ENCODE data around the gene RAPGEF4.

Gene RAPGEF4

GRCh38 chr2:172976116-172976515 is 240.5 kb downstream of the RAPGEF4 start:
- FAIRE-seq, result no peak

GRCh38 chr2:172976816-172977215 is 241.2 kb downstream of the RAPGEF4 start:
- FAIRE-seq, result no peak

GRCh38 chr2:172977270-172978062 is 241.8 kb downstream of the RAPGEF4 start:
- FAIRE-seq, result no peak

GRCh38 chr2:172978063-172978383 is 242.4 kb downstream of the RAPGEF4 start:
- FAIRE-seq, result no peak

GRCh38 chr2:172985139-172985892 is 249.7 kb downstream of the RAPGEF4 start:
- no peak for FAIRE-seq

GRCh38 chr2:172986040-172986439 is 250.4 kb downstream of the RAPGEF4 start:
- no peak for FAIRE-seq

- FAIRE-seq, result no peak
Observed at GRCh38 chr2:172988728-172989127, 253.1 kb downstream of the RAPGEF4 start.

GRCh38 chr2:172991031-172991430 is 255.4 kb downstream of the RAPGEF4 start:
- no peak for FAIRE-seq

GRCh38 chr2:172993139-172993538 is 257.5 kb downstream of the RAPGEF4 start:
- no peak for FAIRE-seq

GRCh38 chr2:172993931-172994717 is 258.5 kb downstream of the RAPGEF4 start:
- no peak for FAIRE-seq

GRCh38 chr2:172994864-172995263 is 259.2 kb downstream of the RAPGEF4 start:
- FAIRE-seq, result no peak

GRCh38 chr2:172995323-172996244 is 259.9 kb downstream of the RAPGEF4 start:
- no peak for FAIRE-seq

- no peak for FAIRE-seq
Observed at GRCh38 chr2:172996387-172996961, 260.8 kb downstream of the RAPGEF4 start.

- FAIRE-seq, result no peak
Observed at GRCh38 chr2:172997031-172997430, 261.4 kb downstream of the RAPGEF4 start.

- FAIRE-seq, result no peak
Observed at GRCh38 chr2:172998547-172999272, 263.1 kb downstream of the RAPGEF4 start.

GRCh38 chr2:172999641-173000386 is 264.2 kb downstream of the RAPGEF4 start:
- no peak for FAIRE-seq

GRCh38 chr2:173001664-173002604 is 266.3 kb downstream of the RAPGEF4 start:
- no peak for FAIRE-seq

GRCh38 chr2:173002751-173003541 is 267.3 kb downstream of the RAPGEF4 start:
- no peak for FAIRE-seq

- FAIRE-seq, result no peak
Observed at GRCh38 chr2:173008786-173009185, 273.1 kb downstream of the RAPGEF4 start.

Data from TTC549 (cell line).